ENCODE results near the gene POLG2. TPM values are rescaled to one million over a fixed set of nuclear protein-coding genes. Genes with fewer than 3 reads are reported as not detected.
"Not testable (repeated sequence)": the region's sequence is repeated elsewhere in the genome, so short reads cannot be mapped to it uniquely, and the experiment has no call there.

POLG2 gene
- total and polyA plus RNA-seq, 7 donors: 4.1 to 12.2 (median 6.6) TPM

DNA sequence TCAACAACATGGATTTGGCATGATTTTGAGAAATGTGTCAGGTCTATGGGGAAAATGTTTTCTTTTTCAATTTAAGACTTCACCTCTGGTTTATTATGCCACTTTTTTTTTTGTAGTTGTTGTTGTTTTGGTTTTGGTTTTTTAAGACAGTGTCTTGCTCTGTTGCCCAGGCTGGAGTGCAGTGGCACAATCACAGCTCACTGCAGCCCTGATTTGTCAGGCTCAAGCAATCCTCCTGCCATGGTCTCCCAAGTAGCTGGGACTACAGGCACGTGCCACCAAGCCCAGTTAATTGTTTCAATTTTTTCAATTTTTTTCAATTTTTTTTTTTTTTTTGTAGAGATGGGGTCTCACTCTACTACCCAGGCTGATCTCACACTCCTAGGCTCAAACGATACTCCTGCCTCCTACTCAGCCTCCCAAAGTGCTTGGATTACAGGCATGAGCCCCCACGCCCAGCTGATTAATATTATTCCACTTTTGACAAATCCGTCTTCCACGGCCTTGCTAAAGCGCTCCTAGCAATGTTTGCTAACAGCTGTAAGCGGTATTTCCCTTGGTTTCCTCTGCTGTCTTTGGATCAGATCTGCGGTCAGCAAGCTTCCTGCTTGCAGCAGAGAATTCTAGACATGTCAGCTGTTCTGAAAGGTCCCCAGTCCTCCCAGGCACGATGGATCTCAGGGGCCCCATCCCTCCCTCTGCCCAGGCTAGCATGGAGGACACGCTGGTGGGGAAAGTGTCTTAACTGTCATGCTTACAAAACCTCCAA lies 54.9 kb downstream of the POLG2 start:
- intact Hi-C loops (cut with DNase I): no loop called here
- H3K9me3 ChIP-seq: peaks cover 10% of the 10 kb centered on the region
- DNase-seq: peak in 1 of 2 donors; percentile 55
- peak overlapping the region; percentile 36 for H3K27ac ChIP-seq
- H3K4me3 ChIP-seq: no peak overlapping the region
- H3K36me3 ChIP-seq (ENCODE audit: insufficient read depth in 1 of 2, low read depth in 1 of 2): no peaks in the 10 kb centered on the region
- TF ChIP-seq, protein P1, sequence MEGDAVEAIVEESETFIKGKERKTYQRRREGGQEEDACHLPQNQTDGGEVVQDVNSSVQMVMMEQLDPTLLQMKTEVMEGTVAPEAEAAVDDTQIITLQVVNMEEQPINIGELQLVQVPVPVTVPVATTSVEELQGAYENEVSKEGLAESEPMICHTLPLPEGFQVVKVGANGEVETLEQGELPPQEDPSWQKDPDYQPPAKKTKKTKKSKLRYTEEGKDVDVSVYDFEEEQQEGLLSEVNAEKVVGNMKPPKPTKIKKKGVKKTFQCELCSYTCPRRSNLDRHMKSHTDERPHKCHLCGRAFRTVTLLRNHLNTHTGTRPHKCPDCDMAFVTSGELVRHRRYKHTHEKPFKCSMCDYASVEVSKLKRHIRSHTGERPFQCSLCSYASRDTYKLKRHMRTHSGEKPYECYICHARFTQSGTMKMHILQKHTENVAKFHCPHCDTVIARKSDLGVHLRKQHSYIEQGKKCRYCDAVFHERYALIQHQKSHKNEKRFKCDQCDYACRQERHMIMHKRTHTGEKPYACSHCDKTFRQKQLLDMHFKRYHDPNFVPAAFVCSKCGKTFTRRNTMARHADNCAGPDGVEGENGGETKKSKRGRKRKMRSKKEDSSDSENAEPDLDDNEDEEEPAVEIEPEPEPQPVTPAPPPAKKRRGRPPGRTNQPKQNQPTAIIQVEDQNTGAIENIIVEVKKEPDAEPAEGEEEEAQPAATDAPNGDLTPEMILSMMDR (IDR thresholded peaks at IDR 0.05): no peak
- no peaks in the 10 kb centered on the region for H3K4me1 ChIP-seq
- no peaks in the 10 kb centered on the region for H3K27me3 ChIP-seq (ENCODE audit: insufficient read depth in 3 of 3, low read length in 2 of 3)
- 23 to 30% (median 30%) methylated on average over 10 of the region's 10 CpGs for WGBS, 3 donors
- peak in 3 of 4 donors; percentile 27 to 36 (median 30) for ATAC-seq

DNA sequence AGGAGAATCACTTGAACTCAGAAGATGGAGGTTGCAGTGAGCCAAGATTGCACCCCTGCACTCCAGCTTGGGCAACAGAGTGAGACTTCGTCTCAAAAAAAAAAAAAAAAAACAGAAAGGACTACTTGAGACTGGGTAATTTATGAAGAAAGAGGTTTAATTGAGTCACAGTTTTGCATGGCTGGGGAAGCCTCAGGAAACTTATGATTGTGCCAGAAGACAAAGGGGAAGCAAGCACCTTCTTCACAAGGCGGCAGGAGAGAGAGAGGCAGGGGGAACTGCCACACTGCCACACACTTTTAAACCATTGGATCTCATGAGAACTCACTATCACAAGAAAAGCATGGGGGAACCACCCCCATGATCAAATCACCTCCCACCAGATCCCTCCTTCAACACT lies 56.9 kb downstream of the POLG2 start:
- H3K9me3 ChIP-seq: peaks cover 10% of the 10 kb centered on the region
- H3K27ac ChIP-seq: no peak overlapping the region
- 81 to 95% (median 93%) methylated on average over 2 of the region's 2 CpGs for WGBS, 3 donors
- DNase-seq (no peak), ATAC-seq (no peak)
- no peaks in the 10 kb centered on the region for H3K4me1 ChIP-seq
- H3K27me3 ChIP-seq (ENCODE audit: insufficient read depth in 3 of 3, low read length in 2 of 3): no peaks in the 10 kb centered on the region
- H3K36me3 ChIP-seq (ENCODE audit: insufficient read depth in 1 of 2, low read depth in 1 of 2): no peaks in the 10 kb centered on the region
- intact Hi-C loops (cut with DNase I): no loop called here
- TF ChIP-seq, protein P1 (IDR thresholded peaks at IDR 0.05): no peak
- H3K4me3 ChIP-seq: no peak overlapping the region

DNA sequence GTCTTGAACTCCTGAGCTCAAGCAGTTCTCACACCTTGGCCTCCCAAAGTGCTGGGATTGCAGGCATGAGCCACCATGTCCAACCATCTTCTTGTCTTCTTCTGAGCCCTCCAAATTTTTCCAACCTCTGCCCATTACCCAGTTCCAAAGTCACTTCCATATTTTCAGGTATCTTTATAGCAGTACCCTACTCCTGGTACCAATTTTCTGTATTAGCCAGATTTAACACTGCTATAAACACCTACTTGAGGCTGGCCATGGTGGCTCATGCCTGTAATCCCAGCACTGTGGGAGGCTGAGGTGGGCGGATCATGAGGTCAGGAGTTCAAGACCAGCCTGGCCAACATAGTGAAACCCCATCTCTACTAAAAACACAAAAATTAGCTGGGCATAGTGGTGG lies 57.3 kb downstream of the POLG2 start:
- H3K27me3 ChIP-seq (ENCODE audit: insufficient read depth in 3 of 3, low read length in 2 of 3); DNase-seq; H3K4me3 ChIP-seq; H3K36me3 ChIP-seq (ENCODE audit: insufficient read depth in 1 of 2, low read depth in 1 of 2); H3K4me1 ChIP-seq; intact Hi-C loops (cut with DNase I); H3K27ac ChIP-seq; ATAC-seq: not testable (repeated sequence)
- 88 to 93% (median 90%) methylated on average over 1 of the region's 1 CpG for WGBS, 3 donors
- peaks cover 10% of the 10 kb centered on the region for H3K9me3 ChIP-seq

DNA sequence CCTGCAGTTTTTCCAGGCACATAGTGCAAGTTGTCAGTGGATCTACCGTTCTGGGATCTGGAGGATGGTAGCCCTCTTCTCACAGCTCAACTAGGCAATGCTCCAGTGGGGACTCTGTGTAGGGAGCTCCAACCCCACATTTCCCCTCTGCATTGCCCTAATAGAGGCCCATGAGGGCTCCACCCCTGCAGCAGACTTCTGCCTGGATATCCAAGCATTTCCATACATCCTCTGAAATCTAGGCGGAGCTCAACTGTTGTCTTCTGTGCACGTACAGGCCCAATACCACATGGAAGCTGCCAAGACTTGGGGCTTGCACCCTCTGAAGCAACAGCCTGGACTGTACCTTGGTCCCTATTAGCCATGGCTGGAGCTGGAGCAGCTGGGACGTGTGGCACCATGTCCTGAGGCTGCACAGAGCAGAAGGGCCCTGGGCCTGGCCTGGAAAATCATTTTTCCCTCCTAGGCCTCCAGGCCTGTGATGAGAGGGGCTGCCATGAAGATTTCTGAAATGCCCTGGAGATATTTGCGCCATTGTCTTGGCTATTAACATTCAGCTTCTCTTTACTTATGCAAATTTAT lies 58.8 kb downstream of the POLG2 start:
- no peak overlapping the region for H3K4me3 ChIP-seq
- no peak overlapping the region for H3K27ac ChIP-seq
- no peaks in the 10 kb centered on the region for H3K27me3 ChIP-seq (ENCODE audit: insufficient read depth in 3 of 3, low read length in 2 of 3)
- TF ChIP-seq, protein P1 (IDR thresholded peaks at IDR 0.05): no peak
- intact Hi-C loops (cut with DNase I): no loop called here
- ATAC-seq (no peak), DNase-seq (no peak)
- H3K36me3 ChIP-seq (ENCODE audit: insufficient read depth in 1 of 2, low read depth in 1 of 2): no peaks in the 10 kb centered on the region
- no peaks in the 10 kb centered on the region for H3K4me1 ChIP-seq
- H3K9me3 ChIP-seq: peaks cover 10% of the 10 kb centered on the region
- WGBS, 3 donors: 90 to 91% (median 90%) methylated on average over 5 of the region's 5 CpGs

DNA sequence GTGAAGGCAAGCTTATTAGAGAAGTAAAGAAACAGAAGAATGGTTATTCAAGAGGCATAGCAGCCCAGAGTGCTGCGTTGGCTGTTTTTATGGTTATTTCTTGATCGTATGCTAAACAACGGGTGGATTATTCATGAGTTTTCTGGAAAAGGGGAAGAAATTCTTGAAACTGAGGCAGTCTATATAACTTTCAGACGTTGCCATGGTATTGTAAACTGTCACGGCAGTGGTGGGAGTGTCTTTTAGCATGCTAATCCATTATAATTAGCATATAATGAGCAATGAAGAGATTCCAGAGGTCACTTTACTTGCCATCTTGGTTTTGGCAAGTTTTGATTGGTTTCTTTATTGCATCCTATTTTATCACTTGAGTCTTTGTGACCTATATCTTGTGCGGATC lies 65.3 kb downstream of the POLG2 start:
- ATAC-seq: no peak
- Histone ChIP-seq H3K27me3 (ENCODE audit: insufficient read depth in 3 of 3, low read length in 2 of 3) (peaks cover 0 to 10% (median 0%) of the 10 kb centered on the region in 3 donors), H3K4me3 (no peak overlapping the region), H3K27ac (no peak overlapping the region), H3K4me1 (no peaks in the 10 kb centered on the region), H3K36me3 (ENCODE audit: insufficient read depth in 1 of 2, low read depth in 1 of 2) (no peaks in the 10 kb centered on the region), H3K9me3 (no peaks in the 10 kb centered on the region)
- no peak for DNase-seq
- intact Hi-C loops (cut with DNase I): no loop called here
- 67 to 72% (median 71%) methylated on average over 6 of the region's 6 CpGs for WGBS, 3 donors
- TF ChIP-seq, protein P1 (IDR thresholded peaks at IDR 0.05): no peak

DNA sequence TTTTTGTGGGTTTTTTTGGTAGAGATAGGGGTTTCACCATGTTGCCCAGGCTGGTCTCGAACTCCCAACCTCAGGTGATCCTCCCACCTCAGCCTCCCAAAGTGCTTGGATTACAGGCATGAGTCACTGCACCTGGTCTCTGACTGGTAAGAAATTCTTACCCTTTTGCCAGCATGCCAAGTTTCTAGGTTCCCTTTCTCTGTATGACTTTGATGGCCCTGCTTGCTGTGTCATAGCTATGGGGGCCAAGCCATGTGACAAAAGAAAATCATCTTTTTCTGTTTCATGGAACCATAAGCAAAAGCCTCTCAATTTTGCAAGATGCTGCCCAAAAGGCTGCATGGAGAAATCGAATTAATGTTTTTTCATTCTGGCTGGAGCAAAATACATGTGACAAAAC lies 66.8 kb downstream of the POLG2 start:
- 78 to 86% (median 84%) methylated on average over 2 of the region's 2 CpGs for WGBS, 3 donors
- intact Hi-C loops (cut with DNase I); H3K36me3 ChIP-seq (ENCODE audit: insufficient read depth in 1 of 2, low read depth in 1 of 2); H3K27ac ChIP-seq; DNase-seq; H3K4me3 ChIP-seq; H3K9me3 ChIP-seq; ATAC-seq; H3K4me1 ChIP-seq: not testable (repeated sequence)
- H3K27me3 ChIP-seq (ENCODE audit: insufficient read depth in 3 of 3, low read length in 2 of 3): peaks cover 0 to 10% (median 0%) of the 10 kb centered on the region in 3 donors
